Lower lobe of right lung (tissue), 2 donors: Measurements from ENCODE around the gene RBM23. TPM values are rescaled to one million over a fixed set of nuclear protein-coding genes. Genes with fewer than 3 reads are reported as not detected.

Experiments
- ATAC-seq, 2 donors: fragments of 200-7000 bp; cut with Tn5 transposase; one replicate each; pipeline ENCODE4 v1.9.1; 2020 to 2022; ENCODE audit warnings: mild to moderate bottlenecking in 2 of 2, moderate library complexity in 2 of 2
- DNase-seq: peaks from one replicate; pipeline ENCODE4 v3.0.0-alpha.2; 2020
- H3K27ac ChIP-seq: fragments of 200-600 bp; one replicate; pipeline ENCODE4 v1.8.0; 2022
- H3K27me3 ChIP-seq: fragments of 200-600 bp; one replicate; pipeline ENCODE4 v1.8.0; 2022; ENCODE audit warnings: low read depth
- H3K36me3 ChIP-seq: fragments of 200-600 bp; one replicate; pipeline ENCODE4 v1.8.0; 2022; ENCODE audit warnings: mild to moderate bottlenecking
- H3K4me1 ChIP-seq: fragments of 200-600 bp; one replicate; pipeline ENCODE4 v1.8.0; 2022
- H3K4me3 ChIP-seq: fragments of 200-600 bp; one replicate; pipeline ENCODE4 v1.8.0; 2022; ENCODE audit warnings: mild to moderate bottlenecking
- H3K9me3 ChIP-seq: fragments of 200-600 bp; one replicate; pipeline ENCODE4 v1.8.0; 2022
- intact Hi-C: fragments of 100-400 bp; cut with DNase I; formaldehyde crosslinking; loops from one replicate; pipeline ENCODE4 v1.11.0; 2022
- total RNA-seq: library from RNA; stranded (reverse); fragmentation: NEBNext Ultra II Directional; extraction: Animal tissue kit (Norgen Biotek cat#: 25700); gene quantifications from one replicate; pipeline ENCODE4 v1.2.1, GENCODE V29; 2021
- TF ChIP-seq, protein P1 (sequence below): fragments of 200-600 bp; IDR thresholded peaks from one replicate; pipeline ENCODE4 v1.8.0; 2022; ENCODE audit warnings: antibody characterized with exemption, mild to moderate bottlenecking
- donor health status: DM: no; HTN: yes; CAD: no; lungs with severe emphysema.

Gene RBM23
- total RNA-seq, 1 donor from 2014 or later, result 91.4 TPM

- no peak for ATAC-seq
- peaks cover 17% of the 10 kb centered on the region for H3K4me1 ChIP-seq
- no peak overlapping the region for H3K4me3 ChIP-seq
- no peaks in the 10 kb centered on the region for H3K9me3 ChIP-seq
- H3K36me3 ChIP-seq, result peaks cover 72% of the 10 kb centered on the region
- DNase-seq, result no peak
- intact Hi-C loops, result no loop called here
- TF ChIP-seq, protein P1, sequence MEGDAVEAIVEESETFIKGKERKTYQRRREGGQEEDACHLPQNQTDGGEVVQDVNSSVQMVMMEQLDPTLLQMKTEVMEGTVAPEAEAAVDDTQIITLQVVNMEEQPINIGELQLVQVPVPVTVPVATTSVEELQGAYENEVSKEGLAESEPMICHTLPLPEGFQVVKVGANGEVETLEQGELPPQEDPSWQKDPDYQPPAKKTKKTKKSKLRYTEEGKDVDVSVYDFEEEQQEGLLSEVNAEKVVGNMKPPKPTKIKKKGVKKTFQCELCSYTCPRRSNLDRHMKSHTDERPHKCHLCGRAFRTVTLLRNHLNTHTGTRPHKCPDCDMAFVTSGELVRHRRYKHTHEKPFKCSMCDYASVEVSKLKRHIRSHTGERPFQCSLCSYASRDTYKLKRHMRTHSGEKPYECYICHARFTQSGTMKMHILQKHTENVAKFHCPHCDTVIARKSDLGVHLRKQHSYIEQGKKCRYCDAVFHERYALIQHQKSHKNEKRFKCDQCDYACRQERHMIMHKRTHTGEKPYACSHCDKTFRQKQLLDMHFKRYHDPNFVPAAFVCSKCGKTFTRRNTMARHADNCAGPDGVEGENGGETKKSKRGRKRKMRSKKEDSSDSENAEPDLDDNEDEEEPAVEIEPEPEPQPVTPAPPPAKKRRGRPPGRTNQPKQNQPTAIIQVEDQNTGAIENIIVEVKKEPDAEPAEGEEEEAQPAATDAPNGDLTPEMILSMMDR, result no peak
- H3K27me3 ChIP-seq, result no peaks in the 10 kb centered on the region
- H3K27ac ChIP-seq, result no peak overlapping the region
These were observed 41.9 kb downstream of the RBM23 start for GRCh38 chr14:22877000-22877501.

- TF ChIP-seq, protein P1, result no peak
- no peak overlapping the region for H3K27ac ChIP-seq
- H3K9me3 ChIP-seq, result no peaks in the 10 kb centered on the region
- no peak for DNase-seq
- no peaks in the 10 kb centered on the region for H3K27me3 ChIP-seq
- H3K4me1 ChIP-seq, result peaks cover 18% of the 10 kb centered on the region
- intact Hi-C loops, result no loop called here
- no peak overlapping the region for H3K4me3 ChIP-seq
- peaks cover 72% of the 10 kb centered on the region for H3K36me3 ChIP-seq
- ATAC-seq, result no peak
These were observed 43.1 kb downstream of the RBM23 start for GRCh38 chr14:22875748-22876319.

DNA sequence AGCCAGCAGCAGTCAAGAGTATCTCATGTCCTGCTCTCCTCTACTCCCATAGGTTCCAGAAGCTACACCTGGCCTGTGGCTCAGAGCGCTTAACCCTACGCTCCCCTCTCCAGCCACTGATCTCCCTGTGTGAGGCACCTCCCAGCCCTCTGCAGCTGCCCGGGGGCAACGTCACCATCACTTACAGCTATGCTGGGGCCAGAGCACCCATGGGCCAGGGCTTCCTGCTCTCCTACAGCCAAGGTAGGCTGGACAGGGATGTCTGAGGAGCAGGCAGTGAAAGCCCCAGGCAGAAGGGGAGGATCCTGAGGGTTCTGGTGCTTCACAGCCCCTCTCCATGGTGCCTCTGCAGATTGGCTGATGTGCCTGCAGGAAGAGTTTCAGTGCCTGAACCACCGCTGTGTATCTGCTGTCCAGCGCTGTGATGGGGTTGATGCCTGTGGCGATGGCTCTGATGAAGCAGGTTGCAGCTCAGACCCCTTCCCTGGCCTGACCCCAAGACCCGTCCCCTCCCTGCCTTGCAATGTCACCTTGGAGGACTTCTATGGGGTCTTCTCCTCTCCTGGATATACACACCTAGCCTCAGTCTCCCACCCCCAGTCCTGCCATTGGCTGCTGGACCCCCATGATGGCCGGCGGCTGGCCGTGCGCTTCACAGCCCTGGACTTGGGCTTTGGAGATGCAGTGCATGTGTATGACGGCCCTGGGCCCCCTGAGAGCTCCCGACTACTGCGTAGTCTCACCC, 43.8 kb downstream of the RBM23 start:
- peaks cover 72% of the 10 kb centered on the region for H3K36me3 ChIP-seq
- H3K4me3 ChIP-seq, result no peak overlapping the region
- peaks cover 24% of the 10 kb centered on the region for H3K4me1 ChIP-seq
- no peaks in the 10 kb centered on the region for H3K27me3 ChIP-seq
- no peak overlapping the region for H3K27ac ChIP-seq
- no peak for ATAC-seq
- TF ChIP-seq, protein P1, result no peak
- intact Hi-C loops, result no loop called here
- no peak for DNase-seq
- H3K9me3 ChIP-seq, result no peaks in the 10 kb centered on the region

DNA sequence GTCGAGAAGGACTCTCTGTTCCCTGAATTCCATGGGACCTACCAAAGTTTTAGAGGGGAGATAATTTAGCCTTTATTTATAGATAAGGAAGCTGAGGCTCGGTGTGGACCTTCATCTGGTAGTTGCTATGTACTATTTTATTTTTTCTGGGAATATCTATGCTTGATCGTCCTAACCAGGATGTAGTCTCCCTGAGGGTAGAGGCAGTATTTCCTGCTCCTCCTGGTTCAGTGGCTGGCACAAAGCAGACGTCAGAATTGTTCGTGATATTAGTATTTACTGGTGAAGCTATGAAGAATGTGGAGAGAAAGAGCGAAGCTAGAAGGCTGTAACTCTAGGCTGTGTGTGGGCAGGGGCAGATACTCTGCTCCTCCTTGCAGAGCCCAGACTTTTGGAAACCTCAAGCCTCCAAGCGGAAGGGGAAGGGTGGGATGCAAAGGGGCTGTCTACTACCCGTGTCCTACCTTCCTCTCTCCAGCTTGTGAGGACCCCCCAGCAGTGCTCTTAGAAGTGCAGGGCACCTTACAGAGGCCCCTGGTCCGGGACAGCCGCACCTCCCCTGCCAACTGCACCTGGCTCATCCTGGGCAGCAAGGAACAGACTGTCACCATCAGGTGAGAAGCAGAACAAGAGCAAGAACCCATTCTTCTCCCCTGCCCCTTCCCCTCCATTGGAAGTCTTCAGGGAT, 46.0 kb downstream of the RBM23 start:
- Histone ChIP-seq H3K27ac (peak overlapping the region; percentile 97), H3K4me3 (peak overlapping the region; percentile 87), H3K36me3 (peaks cover 50% of the 10 kb centered on the region), H3K9me3 (no peaks in the 10 kb centered on the region), H3K27me3 (no peaks in the 10 kb centered on the region), H3K4me1 (peaks cover 29% of the 10 kb centered on the region)
- intact Hi-C loops, result no loop called here
- DNase-seq, result peak; percentile 40
- ATAC-seq, result no peak
- TF ChIP-seq, protein P1, result no peak

DNA sequence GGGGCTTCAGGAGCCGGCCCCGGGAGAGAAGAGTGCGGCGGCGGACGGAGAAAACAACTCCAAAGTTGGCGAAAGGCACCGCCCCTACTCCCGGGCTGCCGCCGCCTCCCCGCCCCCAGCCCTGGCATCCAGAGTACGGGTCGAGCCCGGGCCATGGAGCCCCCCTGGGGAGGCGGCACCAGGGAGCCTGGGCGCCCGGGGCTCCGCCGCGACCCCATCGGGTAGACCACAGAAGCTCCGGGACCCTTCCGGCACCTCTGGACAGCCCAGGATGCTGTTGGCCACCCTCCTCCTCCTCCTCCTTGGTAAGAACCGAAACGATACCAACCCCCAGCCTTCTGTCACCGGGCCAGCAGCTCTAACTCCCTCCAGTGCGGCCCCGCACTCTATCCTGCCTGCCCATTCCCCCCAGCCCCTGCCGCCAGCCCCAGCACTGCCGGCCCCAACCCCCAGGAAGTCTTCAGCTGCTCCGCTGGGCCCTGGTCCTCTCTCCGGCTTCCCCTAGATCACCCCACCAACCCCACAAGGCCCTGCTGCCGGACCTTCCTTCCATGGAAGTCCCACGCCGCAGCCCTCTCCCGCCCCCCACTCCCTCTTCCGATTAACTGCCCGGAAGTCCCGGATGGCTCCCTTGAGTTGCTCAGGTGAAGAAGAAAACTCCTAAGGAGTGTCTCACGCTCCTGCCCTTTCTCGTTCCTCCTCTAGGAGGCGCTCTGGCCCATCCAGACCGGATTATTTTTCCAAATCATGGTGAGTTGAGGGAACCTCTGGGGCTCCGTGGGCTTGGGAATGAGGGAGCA, 46.7 kb downstream of the RBM23 start:
- H3K4me1 ChIP-seq, result peaks cover 29% of the 10 kb centered on the region
- intact Hi-C loops, result no loop called here
- peaks cover 42% of the 10 kb centered on the region for H3K36me3 ChIP-seq
- DNase-seq (peak; percentile 85), ATAC-seq (peak; percentile 81 to 86)
- no peaks in the 10 kb centered on the region for H3K27me3 ChIP-seq
- no peaks in the 10 kb centered on the region for H3K9me3 ChIP-seq
- TF ChIP-seq, protein P1, result peak; percentile 85
- H3K4me3 ChIP-seq, result peak overlapping the region; percentile 87
- peak overlapping the region; percentile 97 for H3K27ac ChIP-seq
